Dermis blood vessel endothelial cell (primary cell): ENCODE measurements around the gene FREM3. TPM values are rescaled to one million over a fixed set of nuclear protein-coding genes. Genes with fewer than 3 reads are reported as not detected.

Experiments used
- DNase-seq: peaks from one replicate; pipeline ENCODE4 v3.0.0; 2010
- total RNA-seq: library from RNA; depleted of rRNA; stranded (reverse); fragments of >200 nt; gene quantifications from 2 replicates; pipeline ENCODE4 v1.2.3, GENCODE V29; 2014

Gene FREM3
- total RNA-seq, 1 donor from 2014 or later = 0.51 TPM

DNA sequence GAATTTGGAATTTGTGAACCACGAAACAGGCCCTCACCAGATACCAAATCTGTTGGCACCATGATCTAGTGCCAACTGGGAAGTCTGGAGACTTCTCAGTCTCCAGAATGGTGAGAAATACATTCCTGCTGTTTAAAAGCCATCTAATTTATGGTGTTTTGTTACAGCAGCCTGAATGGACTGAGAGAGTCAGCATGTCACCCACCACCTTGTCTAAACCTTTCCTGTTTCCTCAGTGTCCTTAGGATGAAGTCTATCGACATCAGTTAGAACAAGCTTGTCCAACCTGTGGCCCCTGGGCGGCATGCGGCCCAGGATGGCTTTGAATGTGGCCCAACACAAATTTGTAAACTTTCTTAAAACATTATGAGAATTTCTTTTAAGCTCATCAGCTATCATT lies 42.1 kb downstream of the FREM3 start:
- no peak for DNase-seq

GRCh38 chr4:143654571-143654970 lies 45.9 kb downstream of the FREM3 start:
- no peak for DNase-seq

DNA sequence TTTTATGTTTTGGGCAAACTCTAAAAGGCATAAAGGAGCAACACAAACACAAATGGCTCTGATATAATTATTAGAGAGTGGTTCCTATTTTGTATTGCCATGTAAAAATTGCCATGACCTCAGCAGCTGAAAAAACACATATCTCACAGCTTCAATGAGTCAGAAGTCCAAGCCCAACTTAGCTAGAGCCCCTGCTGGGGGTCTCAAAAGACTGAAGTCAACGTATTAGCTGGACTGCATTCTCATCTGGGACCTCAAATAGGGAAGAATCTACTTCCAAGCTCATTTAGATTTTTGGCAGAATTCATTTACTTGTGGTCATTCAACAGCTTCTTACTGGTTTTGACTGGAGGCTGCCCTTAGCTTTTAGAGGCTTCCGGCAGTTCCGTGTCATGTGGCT lies 47.4 kb downstream of the FREM3 start:
- peak; percentile 50 for DNase-seq

- DNase-seq = no peak
Observed at GRCh38 chr4:143643399-143643798, 57.1 kb downstream of the FREM3 start.

DNA sequence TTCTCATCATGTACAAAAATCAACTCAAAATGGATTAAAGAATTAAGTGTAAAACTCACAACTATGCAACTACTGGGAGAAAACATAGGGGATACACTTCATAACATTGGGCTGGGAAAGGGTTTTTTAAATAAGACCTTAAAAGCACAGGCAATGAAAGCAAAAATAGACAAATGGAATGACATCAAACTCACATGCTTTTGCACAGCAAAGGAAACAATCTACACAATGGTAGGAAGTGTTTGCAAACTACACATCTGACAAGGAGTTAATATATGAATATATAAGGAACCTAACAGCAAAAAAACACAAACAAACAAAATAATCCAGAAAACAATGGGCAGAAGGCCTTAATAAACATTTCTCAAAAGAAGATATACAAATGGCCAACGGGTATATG lies 57.9 kb downstream of the FREM3 start:
- DNase-seq = peak; percentile 66

DNA sequence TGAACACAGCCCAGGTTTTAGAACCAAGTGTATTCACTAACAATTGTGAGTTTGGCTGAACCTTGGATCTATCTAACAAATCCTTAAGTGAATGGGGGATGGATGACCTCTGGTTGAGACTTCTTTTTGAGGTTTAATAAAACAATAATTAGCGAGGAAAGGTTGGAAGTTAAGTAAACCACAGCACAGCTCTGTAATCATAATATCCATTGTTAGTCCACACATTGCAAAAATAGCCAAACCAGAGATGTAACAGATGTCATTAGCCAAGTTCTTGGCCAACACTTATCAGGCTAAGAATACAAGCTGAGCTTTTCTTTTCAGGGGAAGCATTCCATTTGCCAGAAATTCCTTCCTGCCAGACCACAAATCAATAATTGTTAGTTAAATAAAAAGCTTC lies 59.1 kb downstream of the FREM3 start:
- peak; percentile 68 for DNase-seq

DNA sequence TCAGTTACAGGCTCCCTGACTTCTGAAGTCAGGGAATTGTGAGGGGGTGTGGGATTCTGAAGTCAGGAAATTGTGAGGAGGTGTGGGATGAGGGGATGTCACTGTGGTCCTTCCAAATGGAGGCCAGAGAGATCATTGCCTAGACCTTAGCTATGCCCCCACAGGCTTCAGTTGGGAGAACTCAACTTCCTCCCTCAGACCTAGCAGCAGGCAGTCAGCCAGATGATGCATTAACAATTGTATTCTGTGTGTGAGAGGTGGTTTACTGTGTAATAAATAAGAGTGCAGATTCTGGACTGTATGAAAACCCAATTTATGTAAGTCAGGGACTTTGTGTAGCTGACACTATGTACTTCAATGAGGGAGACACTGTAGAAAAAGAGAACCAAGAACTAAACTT lies 65.7 kb downstream of the FREM3 start:
- peak; percentile 39 for DNase-seq

GRCh38 chr4:143633833-143634232 lies 66.6 kb downstream of the FREM3 start:
- no peak for DNase-seq

GRCh38 chr4:143626134-143626911 lies 74.2 kb downstream of the FREM3 start:
- DNase-seq = peak; percentile 40

DNA sequence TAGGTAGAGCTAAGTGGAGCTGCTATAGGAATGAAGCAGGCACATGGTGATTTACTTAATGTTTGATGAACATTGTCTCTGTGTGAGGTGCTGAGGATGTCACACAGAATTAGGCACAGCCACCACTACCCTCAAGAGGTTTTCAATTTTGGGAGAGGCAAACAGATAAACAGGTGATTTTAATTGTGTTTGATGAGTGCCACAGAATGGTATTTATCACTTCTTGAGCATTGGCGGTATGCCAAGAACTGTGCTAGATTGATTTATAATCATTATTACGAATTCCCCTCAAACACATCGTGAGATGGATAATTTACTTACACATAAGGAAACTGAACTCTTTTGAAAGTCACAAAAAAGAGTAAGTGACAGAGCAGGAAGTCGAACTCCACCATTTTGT lies 74.8 kb downstream of the FREM3 start:
- DNase-seq = peak; percentile 5

GRCh38 chr4:143623896-143624295 lies 76.6 kb downstream of the FREM3 start:
- DNase-seq = no peak

- DNase-seq = peak; percentile 56
Observed at GRCh38 chr4:143618811-143619210, 81.7 kb downstream of the FREM3 start.

GRCh38 chr4:143617994-143618679 lies 82.3 kb downstream of the FREM3 start:
- DNase-seq = no peak

- no peak for DNase-seq
Observed at GRCh38 chr4:143616771-143617170, 83.7 kb downstream of the FREM3 start.

DNA sequence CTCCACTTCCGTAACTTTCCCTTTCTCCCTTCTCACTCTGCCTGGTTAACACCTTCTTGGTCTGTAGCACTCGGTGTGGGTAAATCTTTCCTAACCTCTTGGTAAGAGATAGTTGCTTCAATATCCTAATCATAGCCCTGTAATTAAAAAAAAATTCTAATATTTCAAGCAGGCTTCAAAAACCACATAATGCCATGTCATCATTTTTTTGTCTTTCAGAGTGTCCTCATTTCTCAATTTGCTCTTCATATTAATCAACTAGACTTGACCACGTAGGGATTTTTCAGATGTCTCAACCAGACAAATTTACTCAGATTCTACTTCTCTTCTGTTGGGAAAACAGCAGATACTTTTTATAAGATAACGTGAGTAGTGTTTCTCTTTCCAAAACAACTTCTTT lies 91.0 kb downstream of the FREM3 start:
- DNase-seq = no peak

GRCh38 chr4:143606480-143606879 lies 94.0 kb downstream of the FREM3 start:
- DNase-seq = no peak

- no peak for DNase-seq
Observed at GRCh38 chr4:143599827-143600226, 100.6 kb downstream of the FREM3 start.

GRCh38 chr4:143598816-143599215 lies 101.7 kb downstream of the FREM3 start:
- DNase-seq = no peak

DNA sequence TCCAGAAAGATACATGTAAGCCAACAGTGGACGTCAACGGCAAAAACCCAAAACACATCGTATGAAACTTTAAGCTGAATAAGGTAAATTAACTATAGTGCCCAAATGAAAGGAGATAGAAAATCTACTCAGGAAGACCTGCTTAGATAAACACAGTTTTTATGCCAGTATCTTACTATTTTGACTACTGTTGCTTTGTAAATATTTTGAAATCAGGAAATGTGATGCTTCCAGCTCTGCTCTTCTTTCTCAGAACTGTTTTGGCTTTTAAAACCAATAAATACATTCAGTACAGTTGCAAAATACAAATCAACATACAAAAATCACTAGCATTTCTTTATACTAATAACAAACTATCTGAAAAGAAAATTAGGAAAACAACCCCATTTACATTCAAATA lies 103.2 kb downstream of the FREM3 start:
- DNase-seq = no peak

DNA sequence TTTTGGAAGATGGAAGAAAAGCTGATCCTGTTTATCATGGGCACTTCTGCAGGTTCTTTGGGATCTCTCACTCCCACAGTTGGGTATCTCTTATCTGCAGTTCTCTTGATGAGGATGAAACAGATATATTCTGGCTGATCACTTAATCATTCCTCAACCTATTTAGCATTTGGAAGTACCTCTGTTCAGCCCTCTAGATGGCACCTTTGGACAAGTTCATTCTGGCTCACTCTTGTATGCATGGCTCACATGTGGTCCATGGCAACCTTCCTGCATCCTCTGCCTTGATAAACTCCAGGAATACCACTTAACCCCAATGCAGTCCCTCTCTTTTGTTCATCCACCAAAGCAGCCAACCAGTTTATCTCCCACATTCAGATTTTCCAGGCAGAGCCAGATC lies 112.8 kb downstream of the FREM3 start:
- DNase-seq = peak; percentile 69

- DNase-seq = peak; percentile 93
Observed at GRCh38 chr4:143586080-143586479, 114.4 kb downstream of the FREM3 start.

DNA sequence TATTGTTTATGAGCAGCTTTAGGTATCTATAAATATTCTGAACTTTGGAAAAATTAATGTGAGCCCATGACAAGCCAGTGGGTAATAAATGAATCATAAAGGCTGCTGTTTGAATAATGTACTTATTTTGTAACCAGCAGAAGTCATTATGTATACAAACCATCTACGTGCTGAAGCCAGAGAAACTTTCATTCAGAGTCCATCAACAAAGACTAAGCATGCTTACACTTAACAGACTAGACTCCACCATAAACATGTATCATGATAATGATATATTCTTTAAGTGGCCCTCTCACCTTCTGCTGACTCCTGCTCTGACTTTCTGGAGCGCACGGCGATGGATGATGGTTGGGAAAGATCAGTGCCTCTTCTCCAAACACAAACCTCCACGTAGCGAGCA lies 114.9 kb downstream of the FREM3 start:
- DNase-seq = no peak

DNA sequence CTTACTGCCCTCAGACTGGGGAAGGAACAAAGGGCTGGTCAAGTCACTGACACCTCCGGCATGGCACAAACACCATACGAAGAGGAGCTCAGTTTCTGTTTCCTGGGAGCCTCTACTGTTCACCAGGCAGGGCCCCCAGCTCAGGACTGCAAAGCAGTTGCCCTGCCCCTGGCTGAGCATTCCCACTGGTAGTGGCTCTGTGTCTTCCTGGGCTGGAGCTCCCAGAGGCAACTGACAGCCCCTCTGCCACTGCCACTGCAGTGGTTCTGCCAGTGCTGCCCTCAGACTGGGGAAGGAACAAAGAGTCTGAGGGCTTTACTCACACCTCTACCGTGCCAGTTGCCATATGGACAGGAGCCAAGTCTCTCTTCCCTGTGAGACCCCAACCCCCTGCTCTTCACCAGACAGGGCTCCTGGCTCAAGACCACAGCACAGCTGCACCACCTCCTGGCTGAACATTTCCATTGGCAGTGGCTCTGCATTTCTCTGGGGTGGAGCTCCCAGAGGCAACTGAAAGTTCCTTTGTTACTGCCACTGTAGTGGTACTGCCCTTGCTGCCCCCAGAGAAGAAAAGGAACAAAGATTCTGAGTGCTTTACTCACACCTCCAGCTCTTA lies 119.0 kb downstream of the FREM3 start:
- peak; percentile 67 for DNase-seq

DNA sequence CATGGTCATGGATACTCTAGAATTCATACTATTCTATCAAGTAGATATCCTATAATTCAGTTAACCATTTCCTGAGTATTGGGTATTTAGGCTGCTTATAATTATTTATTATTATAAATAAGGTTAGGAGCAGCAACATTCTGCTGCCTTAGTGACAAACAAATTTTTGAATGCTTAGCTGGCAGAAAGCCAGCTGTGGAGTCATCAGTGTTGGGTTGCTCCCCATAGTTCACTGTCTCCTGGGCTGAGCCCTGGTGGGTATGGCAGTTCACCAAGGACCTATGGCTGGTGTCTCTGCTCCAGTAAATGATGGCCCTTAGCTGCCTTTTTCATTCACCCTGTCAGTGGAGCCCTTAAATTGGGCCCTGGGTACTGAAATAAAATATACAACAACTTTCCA lies 125.1 kb downstream of the FREM3 start:
- peak; percentile 33 for DNase-seq
